Inflammatory macrophage treated with lipopolysaccharide for 1 hour (primary cell): ENCODE measurements around the gene GYS1.
A peak's percentile ranks its signal among the peaks of the same experiment; 100 is the strongest.

Experiments used
- DNase-seq, 2 donors: peaks; one replicate each; pipeline ENCODE4 v3.0.0-alpha.2; 2020 to 2022

GYS1 gene

GRCh38 chr19:48988286-48988685, 4.8 kb downstream of the GYS1 start:
- no peak for DNase-seq

GRCh38 chr19:48987323-48987722, 5.8 kb downstream of the GYS1 start:
- no peak for DNase-seq

- peak in 1 of 2 donors; percentile 14 for DNase-seq
Observed at GRCh38 chr19:48986211-48986610, 6.9 kb downstream of the GYS1 start.

GRCh38 chr19:48985711-48986110, 7.4 kb downstream of the GYS1 start:
- DNase-seq, result no peak

GRCh38 chr19:48982280-48982679, 10.8 kb downstream of the GYS1 start:
- DNase-seq, result no peak

GRCh38 chr19:48977061-48977460, 16.0 kb downstream of the GYS1 start:
- no peak for DNase-seq

- no peak for DNase-seq
Observed at GRCh38 chr19:48975947-48976847, 16.9 kb downstream of the GYS1 start.

- DNase-seq, result peak; percentile 76 to 97
Observed at GRCh38 chr19:48970923-48971395, 22.1 kb downstream of the GYS1 start.

- DNase-seq, result no peak
Observed at GRCh38 chr19:48970139-48970766, 22.9 kb downstream of the GYS1 start.

GRCh38 chr19:48969276-48970138, 23.6 kb downstream of the GYS1 start:
- no peak for DNase-seq

- no peak for DNase-seq
Observed at GRCh38 chr19:48968813-48969218, 24.3 kb downstream of the GYS1 start.

- DNase-seq, result peak; percentile 22 to 39
Observed at GRCh38 chr19:48968179-48968661, 24.9 kb downstream of the GYS1 start.

- DNase-seq, result peak; percentile 96 to 98
Observed at GRCh38 chr19:48967346-48968178, 25.5 kb downstream of the GYS1 start.

- peak in 1 of 2 donors; percentile 30 for DNase-seq
Observed at GRCh38 chr19:48966541-48967345, 26.4 kb downstream of the GYS1 start.

GRCh38 chr19:48965806-48966540, 27.1 kb downstream of the GYS1 start:
- peak; percentile 83 to 87 for DNase-seq

GRCh38 chr19:48965040-48965805, 27.9 kb downstream of the GYS1 start, which contains the start of gene FTL:
Gene FTL (plus strand): TSS chr19:48965309. CDS start chr19:48965508, 199 bp downstream.
- DNase-seq, result peak; percentile 97 to 98

GRCh38 chr19:48964205-48965039, 28.7 kb downstream of the GYS1 start:
- no peak for DNase-seq
